ENCODE data around the gene TMEM186.
"Not testable (repeated sequence)": the region's sequence is repeated elsewhere in the genome, so short reads cannot be mapped to it uniquely, and the experiment has no call there.

Gene TMEM186, protein sequence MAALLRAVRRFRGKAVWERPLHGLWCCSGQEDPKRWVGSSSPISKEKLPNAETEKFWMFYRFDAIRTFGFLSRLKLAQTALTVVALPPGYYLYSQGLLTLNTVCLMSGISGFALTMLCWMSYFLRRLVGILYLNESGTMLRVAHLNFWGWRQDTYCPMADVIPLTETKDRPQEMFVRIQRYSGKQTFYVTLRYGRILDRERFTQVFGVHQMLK
- 3.0 reads per million, percentile 10 among the genes with 10 or more reads in this experiment for total RNA-seq

DNA sequence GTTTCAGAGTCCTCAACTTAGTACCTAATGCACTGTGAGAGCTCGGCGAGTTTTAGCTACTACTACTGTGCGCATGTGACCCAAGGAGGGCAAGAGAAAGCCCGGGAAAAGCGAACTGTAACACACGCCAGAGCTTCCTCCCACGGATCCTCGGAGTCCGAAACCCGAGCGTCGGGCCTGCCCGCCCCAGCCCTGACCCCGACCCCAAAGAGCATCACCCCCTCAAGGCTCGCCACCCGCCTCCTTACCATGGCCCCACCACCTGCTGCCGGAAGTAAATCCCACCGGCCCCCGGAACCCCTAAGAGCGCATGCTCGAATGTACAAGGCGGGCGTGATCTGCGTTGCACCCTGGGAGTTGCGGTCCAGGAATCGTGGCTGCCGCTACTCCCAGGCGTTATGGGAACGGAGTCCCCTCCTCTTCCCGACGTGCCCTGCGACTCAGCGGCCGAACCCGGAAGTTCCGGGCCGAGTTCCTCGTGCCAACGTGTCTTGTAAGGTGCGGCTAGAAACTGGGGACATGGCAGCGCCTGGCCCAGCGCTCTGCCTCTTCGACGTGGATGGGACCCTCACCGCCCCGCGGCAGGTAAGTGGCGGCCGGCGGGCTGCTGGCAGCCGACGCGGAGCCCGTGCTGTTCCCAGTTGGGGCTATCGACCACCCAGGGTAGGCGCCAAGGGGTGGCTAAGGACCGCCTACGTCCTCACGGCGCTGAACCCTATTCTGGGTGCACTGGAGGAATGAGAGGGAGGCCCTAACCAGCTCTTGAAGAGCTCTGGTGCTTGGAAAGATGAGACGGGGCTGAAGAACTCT, at the start of gene TMEM186, which contains the start of gene PMM2:
Gene TMEM186, minus strand, starts transcription at position 276 of the 810 bp plus-strand sequence. Its CDS starts 25 bp downstream, at position 251.
Gene PMM2, plus strand, starts transcription at position 476 of the 810 bp plus-strand sequence. Its CDS starts 44 bp downstream, at position 520.
- peak; percentile 96 for DNase-seq

DNA sequence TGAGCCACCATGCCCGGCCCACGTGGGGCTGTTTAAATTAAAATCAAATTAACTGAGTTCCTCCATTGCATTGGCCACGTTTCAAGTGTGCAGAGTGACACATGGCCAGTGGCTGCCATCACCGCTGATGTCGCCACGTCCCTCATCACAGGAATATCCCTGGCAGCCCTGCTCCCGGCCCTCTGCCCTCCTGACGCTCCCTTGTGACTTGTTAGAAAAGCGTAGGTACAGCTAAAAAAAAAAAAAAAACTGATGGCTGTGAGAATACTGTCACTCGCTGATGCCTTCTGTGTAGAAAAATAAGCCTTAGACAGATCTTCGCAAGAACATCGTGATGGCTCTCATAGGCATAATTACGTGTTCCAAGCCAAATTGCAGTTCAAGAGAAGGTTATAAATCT, 49.7 kb upstream of the TMEM186 start:
- DNase-seq, result no peak

DNA sequence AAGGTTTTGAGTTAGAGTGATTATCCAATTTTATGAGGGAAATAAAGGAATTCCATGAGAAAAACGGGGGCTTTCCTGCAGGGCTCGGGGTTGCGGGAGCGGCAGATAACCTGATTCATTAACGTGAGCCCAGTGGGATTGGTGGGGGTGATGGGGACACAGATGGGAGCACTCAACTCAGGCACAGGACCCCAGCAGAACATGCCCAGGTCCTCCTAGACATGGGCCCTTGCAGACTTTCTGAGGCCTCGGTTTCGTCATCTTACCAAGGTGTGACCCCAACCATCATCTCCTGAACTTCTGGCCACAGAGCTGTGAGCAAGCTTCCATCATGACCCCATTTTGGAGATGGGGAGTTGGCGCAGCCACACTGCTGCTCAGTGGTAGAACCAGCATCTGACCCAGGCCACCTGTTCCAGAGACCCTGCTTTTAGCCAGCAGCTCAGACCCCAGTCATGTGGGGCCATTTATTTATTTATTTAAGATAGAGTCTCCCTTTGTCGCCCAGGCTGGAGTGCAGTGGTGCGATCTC, 49.0 kb upstream of the TMEM186 start:
- DNase-seq, result no peak

DNA sequence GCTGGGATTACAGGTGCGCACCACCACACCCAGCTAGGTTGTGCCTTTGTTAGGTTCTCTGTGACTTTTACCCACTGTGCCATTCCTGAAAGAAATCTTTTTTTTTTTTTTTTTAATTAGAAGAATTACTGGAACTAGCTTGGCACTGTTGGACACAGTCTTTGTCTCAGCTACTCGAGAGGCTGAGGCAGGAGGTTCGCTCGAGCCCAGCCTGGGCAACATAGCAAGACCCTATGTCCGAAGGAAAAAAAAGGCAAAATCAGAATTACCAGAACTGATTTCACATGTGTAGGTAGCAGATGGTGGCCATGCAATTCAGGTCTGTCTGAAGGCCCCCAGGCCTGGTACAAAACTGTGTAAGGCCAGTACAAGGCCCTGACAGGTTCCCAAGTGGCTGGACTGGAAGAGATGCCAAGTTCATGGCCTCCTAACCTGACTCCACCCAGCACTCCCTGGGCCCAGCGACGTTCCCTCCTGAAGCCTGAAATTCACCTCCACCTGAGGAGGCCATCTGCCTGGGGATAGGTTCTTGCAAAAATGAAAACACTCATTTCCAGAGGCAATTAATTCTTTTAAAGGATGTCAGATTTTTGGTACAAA, 48.4 kb upstream of the TMEM186 start:
- DNase-seq, result no peak

DNA sequence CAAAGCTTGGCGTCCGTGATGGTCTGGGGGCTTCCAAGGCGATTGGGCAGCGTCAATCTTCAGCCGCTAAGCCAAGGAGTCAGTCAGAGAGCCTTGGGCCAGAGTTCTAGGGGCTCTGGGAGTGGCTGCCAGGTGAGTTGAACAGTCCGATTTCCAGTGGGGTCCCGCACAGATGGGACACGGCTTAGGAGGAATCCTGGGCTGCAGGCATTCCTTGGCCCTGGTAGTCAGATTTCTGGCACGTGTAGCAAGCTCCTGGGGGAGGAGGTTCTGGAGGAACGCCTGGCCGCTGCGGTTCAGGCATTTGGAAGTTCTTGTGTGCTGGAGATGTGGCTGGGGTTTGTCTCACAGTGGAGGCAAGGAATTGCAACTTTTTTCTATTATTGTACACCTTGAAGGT, 45.9 kb upstream of the TMEM186 start:
- not testable (repeated sequence) for DNase-seq

DNA sequence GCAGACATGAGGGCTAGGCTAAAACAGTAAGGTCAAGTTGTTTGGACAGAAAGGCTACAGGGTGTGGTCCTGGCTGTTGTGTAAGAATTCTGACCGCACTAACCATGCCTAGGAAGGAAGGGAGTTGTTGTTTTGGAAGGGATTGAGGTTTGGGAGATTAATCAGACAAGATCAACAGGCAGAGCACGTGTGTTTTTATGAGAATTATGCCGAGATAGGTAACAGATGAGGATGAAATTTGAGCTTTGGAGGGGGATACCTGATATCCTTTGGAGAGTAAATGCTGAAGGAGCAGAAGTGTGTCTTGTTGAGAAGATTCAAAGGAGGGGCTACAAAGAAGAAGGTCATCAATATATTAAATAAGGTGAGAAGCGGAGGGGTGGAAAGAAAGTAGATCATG, 44.6 kb upstream of the TMEM186 start:
- DNase-seq, result not testable (repeated sequence)

DNA sequence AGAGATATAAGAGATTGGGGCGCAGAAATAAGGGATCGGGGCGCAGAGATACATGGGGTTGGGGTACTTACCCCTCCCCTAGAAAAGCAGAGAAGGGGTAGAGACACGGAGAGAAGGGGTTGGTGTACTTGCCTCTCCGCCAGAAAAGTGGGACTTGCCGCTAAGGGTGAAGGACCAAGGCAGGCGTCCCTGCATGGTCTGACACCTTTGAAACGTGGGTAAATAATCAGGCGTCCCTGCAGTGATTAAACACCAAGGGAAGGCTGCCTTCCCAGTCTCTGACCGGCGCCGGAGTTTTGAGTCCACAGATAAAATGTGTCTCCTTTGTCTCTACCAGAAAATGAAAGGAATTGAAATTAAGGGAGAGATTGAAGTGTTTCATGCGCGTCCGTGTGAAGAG, 40.2 kb upstream of the TMEM186 start:
- not testable (repeated sequence) for DNase-seq

DNA sequence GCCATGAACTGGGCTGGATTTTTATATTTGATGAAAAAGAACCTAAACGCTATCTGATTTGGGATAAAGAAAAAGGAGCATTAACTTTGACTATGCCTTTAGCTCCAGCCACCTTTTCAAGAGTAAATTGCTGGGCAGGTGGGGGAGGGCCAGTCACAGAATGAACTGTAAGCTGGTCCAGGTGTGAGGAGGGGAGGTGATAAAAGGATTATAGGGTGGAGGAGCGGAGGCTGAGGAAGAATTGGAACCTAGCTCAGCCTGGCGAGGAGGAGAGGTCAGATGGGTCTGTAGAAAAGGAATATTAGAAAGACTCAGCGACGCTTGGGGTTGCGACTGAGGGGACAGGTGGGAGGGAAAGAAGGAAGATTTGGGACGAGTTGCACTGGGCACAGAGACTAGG, 39.4 kb upstream of the TMEM186 start:
- not testable (repeated sequence) for DNase-seq

DNA sequence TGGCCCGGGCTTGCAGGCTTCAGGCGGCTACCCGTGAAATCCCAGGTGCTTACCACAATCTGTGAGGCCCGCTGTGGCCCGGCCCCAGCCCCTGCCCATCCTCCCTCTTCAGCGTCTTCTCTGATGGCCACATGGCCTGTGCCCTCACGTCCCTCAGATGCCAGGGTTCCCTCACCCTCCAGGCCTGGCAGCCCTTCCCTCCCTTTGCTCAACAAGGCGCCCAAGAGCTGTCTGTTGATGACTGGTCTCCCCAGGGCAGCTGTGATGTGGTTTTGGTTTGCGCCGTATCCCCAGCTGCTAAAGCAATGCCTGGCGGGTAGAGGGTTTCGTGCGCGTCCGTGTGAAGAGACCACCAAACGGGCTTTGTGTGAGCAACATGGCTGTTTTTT, 35.3 kb upstream of the TMEM186 start:
- no peak for DNase-seq

DNA sequence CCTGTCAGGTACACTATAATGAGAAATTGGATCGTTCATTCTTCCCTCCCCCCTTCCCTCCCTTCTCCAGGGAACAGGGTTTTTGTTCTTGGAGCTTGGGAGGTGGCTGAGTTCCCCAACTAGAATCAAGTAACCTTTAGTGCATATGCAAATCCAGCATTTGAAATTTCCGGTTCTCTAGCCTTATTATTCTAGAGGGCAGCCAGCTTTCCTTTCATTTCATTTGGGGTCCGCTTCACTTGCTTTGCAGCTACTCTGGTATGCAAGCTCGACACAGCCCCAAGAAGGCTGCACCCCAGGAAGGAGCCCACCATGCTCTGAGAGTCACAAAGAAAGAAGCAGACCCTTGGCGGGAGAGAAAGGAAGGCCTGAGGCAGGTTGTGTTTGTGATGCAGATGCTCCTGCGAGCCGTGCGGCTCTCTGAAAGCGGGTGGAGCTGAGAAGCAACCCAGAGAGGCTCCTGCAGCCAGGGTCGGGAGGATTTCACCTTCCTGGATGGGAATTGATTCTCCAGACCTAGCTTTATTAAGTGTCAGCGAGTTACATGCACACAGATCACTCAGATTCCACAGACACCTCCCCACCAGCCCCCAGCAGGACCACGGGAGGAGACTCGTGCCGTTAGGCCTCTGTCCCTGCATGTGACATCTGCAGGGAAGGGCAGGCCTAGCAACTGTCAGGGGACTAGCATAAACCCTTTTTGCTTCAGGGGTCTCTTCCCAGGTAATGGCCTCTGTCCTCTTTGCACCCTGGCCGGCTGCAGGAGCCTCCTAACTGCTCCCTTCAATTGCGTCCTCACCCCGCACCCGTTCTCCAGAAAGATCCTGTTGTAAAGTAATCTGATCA, 34.7 kb upstream of the TMEM186 start:
- DNase-seq, result no peak

DNA sequence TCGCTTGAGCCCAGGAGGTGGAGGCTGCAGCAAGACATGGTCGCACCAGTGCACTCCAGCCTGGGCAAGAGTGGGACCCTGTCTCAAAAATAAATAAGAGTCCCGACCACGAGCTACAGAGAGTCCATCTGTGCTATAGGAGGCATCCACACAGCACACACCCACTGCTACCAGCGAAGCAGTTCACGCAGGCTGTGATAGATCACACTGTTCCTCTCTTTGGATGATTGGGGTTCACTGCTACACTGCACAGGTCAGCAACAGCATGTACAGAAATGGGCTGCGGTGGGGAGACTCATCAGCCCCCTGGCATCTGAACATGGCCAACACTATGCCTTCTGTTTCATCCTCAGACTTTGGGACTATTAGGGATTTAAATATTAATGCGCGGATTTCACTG, 34.0 kb upstream of the TMEM186 start:
- DNase-seq, result no peak

DNA sequence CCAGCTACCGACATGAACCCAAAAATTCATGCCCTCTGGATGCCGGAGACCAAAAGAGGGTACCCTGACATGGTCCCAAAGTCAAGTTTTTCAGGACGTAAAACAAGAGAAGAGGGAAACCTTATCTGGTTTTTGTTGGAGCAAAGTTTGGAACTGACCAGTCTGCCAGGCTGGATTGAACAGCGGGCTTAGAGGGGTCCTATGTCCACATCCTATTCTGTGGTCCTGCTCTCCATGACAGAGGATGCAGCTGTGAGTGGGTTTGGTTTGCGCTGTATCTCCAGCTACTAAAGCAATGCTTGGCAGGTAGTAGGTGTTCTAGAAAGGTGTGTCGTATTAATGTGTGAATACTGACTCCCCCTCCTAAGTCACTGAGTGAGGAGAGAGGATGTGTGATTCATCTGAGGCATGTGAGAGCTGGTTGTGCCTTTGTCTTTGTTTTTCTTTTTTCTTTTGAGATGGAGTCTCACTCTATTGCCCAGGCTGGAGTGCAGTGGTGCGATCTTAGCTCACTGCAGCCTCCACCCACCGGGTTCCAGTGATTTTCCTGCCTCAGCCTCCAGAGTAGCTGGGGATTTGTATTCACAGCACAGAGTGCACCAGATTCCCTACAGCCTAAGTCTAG, 31.2 kb upstream of the TMEM186 start:
- no peak for DNase-seq

DNA sequence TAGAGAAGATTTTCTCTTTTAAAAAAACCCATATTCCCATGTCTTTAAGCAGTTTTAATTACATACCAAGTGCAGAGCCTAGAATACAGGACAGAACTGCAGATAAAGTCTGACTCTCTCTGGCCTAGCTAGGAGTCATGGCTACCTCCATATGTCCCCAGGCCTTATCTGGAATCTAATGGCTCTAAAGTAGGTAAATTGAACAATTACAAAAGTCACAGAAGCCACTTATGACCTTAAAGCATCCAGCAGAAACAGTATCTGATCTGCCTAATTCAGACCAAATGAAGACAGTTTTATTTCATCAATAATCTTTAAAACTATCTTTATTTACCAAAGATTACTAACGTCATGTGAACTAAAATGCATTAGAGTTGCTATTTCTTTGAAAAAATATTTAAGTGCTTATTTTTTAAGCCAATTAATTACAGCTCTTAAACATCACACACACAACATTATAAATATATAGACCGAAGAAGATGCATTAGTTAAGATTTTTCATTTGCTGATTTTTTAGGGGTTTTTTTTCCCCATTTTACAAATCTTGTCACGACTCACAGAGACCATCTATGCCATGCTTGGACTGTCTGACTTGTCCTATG, 28.9 kb upstream of the TMEM186 start:
- DNase-seq, result no peak

DNA sequence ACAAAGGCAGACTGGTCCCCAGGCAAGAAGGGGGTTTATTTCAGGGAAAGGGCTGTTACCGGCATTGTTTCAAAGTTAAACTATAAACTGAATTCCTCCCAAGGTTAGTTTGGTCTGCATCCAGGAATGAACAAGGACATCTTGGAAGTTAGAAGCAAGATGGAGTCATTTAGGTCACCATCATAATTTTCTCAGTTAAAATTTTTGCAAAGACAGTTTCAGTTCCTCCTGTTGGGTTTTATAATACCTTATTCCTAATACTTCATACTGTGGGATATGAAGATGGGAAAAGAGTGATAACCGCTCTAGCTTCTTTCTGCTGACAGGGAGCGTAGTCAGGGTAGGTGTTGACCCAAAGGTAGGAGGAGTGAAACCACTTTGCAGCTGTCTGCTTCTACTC, 25.0 kb upstream of the TMEM186 start:
- DNase-seq, result no peak

DNA sequence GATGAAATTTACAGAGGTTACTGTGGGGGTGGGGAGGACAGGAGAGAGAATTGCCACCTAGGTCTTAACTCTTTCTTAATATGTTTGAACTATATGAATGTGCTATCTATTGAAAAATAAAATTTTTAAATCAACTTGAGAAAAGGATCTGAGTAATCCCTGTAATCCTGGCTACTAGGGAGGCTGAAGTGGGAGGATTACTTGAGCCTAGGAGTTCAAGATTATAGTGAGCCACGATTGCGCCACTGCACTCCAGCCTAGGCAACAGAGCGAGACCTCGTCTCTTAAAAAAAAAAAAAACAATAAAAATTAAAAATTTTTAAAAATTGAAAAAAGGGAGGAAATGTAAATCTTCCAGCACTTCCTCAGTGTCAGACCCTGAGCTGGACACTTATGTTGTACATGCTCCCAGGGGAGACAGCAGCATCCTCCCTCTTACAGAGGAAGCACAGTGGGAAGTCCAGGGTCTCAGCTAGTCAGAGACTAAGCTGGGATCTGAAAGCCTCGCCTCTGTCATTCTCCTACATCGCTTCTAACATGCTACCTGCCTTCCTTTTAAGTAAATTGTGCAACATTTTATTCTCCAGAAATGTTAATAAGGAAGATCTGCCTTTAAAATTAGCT, 22.1 kb upstream of the TMEM186 start:
- DNase-seq, result no peak

DNA sequence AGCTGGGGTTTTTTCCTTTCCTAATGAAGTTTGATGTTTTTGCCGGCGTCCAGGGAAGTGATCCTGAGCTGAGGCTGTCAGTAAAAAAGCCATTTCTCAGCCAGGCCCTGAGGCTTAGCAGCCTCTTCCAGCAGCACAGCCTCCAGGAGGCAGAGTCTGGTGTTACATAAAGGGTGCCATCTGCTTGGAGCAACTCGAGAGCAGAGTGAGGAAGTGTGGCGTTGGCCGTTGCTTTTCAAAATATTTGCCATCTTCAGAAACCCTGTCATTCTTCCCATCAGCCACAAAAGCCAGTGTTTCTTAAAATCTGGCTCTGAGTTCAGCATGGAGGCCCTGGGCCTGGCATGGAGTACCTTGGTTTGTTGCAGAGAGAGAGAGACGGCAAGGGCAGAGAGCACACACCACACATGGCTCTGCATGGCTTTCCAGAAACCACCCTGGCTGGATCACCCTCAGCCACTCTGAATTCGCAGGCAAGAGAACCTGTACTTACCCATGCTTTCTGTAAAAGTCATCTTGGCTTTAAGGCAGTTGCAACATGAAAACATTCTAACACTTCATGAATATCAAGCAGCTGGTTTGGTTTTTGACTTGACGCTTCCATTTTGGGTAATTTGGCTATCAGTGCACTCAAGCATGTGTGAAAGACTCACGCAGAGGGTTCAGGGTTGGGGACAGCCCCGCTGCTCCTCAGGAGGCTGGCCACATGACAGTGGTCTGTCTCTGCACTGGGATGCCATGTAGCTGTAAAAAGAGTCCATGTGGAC, 21.2 kb upstream of the TMEM186 start:
- no peak for DNase-seq

DNA sequence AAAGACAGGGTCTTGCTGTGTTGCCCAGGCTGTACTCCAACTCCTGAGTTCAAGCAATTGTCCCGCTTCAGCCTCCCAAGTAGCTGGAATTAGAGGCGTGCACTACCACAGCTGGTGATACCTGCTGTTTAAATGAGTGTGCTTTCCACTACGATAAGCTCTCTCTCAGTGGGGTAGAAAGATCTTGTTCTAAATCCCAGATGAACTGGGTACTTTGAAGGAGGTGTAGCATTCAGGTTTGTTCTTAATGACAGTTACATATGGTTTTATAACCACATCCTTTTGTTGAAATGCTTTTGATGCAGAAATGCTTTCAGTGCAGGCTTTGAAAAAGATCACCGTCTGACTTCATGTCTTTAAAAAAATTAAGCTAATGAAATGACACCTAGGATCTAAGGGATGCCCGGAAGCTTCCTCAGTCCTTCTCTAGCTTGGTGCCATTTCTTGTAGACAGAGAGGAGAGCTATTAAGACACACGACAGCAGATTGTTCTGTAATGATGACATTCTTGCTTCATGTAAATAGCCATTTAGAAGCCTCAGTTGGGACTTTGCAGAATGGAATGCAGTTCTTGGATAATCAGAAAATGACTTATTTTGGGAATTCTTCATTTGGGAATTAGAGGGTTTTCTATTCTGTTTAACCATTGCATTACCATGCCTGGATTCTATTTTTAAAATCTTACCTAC, 19.7 kb upstream of the TMEM186 start:
- no peak for DNase-seq

DNA sequence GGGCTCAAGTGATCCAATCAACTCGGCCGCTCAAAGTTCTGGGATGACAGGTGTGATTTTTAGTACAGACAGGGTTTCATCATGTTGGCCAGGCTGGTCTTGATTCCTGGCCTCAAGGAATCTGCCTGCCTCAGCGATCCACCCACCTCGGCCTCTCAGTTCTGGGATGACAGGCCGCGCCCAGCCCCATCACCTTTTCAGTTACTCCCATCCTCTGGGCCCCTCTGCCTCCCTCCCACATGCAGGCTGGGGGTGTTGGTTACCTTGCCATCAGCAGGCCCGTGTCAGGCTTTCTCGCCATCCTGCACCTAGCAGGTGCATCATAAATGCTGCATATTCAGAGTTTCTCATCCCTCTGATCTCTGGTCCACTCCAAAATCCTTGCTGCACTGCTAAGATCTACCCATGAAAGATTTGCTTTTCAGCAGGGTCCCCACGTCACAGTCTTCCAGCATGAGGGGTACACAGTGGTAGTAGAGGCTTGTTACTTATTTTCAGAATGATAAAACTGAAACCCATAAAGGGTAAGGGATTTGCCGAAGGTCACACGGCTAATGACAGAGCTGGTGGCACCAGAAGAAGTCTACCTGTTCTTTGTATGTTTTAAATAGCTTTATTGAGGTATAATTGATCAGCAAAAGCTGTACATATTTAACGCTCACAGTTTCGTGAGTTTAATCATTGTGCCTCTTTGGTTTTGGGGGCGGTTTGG, 16.8 kb upstream of the TMEM186 start:
- no peak for DNase-seq
